HEK293T (cell line): ENCODE results near the gene SNTG2.

Experiments
- BHLHE40 ChIP-seq: fragments of 450-650 bp; IDR thresholded peaks from 2 replicates; pipeline ENCODE4 v1.6.1; 2016; ENCODE audit warnings: mild to moderate bottlenecking, moderate library complexity, borderline replicate concordance
- CTBP1 ChIP-seq: fragments of 450-650 bp; IDR thresholded peaks from 2 replicates; pipeline ENCODE4 v1.6.1; 2016; ENCODE audit warnings: borderline replicate concordance
- FOXA1 ChIP-seq: fragments of 450-650 bp; IDR thresholded peaks from 2 replicates; pipeline ENCODE4 v1.6.1; 2016; ENCODE audit warnings: mild to moderate bottlenecking
- FOXK2 ChIP-seq: fragments of 450-650 bp; IDR thresholded peaks from 2 replicates; pipeline ENCODE4 v1.6.1; 2016; ENCODE audit warnings: mild to moderate bottlenecking
- FOXM1 ChIP-seq: fragments of 450-650 bp; IDR thresholded peaks from 2 replicates; pipeline ENCODE4 v1.6.1; 2017; ENCODE audit warnings: mild to moderate bottlenecking, borderline replicate concordance
- LEF1 ChIP-seq: fragments of 450-650 bp; IDR thresholded peaks from 2 replicates; pipeline ENCODE4 v1.6.1; 2017; ENCODE audit warnings: mild to moderate bottlenecking, borderline replicate concordance
- NFRKB ChIP-seq: fragments of 450-650 bp; IDR thresholded peaks from 2 replicates; pipeline ENCODE4 v1.6.1; 2016; ENCODE audit warnings: mild to moderate bottlenecking, moderate library complexity
- PKNOX1 ChIP-seq: fragments of 450-650 bp; IDR thresholded peaks from 2 replicates; pipeline ENCODE4 v1.6.1; 2016
- SP1 ChIP-seq: fragments of 450-650 bp; IDR thresholded peaks from 2 replicates; pipeline ENCODE4 v1.6.1; 2017
- SUZ12 ChIP-seq: fragments of 450-650 bp; IDR thresholded peaks from 2 replicates; pipeline ENCODE4 v1.6.1; 2016; ENCODE audit warnings: mild to moderate bottlenecking
- TARDBP ChIP-seq: fragments of 450-650 bp; IDR thresholded peaks from 2 replicates; pipeline ENCODE4 v1.6.1; 2016
- ZNF384 ChIP-seq: fragments of 450-650 bp; IDR thresholded peaks from 2 replicates; pipeline ENCODE4 v1.6.1; 2016

GRCh38 chr2:1324884-1325283 lies 374.2 kb downstream of the SNTG2 start:
- TF ChIP-seq SP1 (no peak), SUZ12 (no peak), BHLHE40 (no peak), FOXM1 (no peak), NFRKB (no peak), FOXA1 (no peak), PKNOX1 (no peak), CTBP1 (no peak), TARDBP (no peak), FOXK2 (no peak), LEF1 (no peak), ZNF384 (no peak)
